Neural cell (in vitro differentiated cells): ENCODE data around the gene ZNF334. TPM values are rescaled to one million over a fixed set of nuclear protein-coding genes. Genes with fewer than 3 reads are reported as not detected.

Source experiments
- H2AFZ ChIP-seq: fragments of 200-600, 300-800 bp; sonication (generic), shearing (Covaris generic); 2 replicates; pipeline ENCODE4 v1.6.0; 2014; ENCODE audit warnings: low read depth, mild to moderate bottlenecking, antibody characterized with exemption, low read length, moderate library complexity
- H3F3A ChIP-seq: fragments of 200-600 bp; shearing (Covaris generic); 2 replicates; pipeline ENCODE4 v1.6.1; 2016; ENCODE audit warnings: mild to moderate bottlenecking, moderate library complexity, mixed read lengths, antibody characterized with exemption, low read length; ENCODE audit not compliant: insufficient read depth, poor library complexity, severe bottlenecking
- H3K27ac ChIP-seq: fragments of 200-600, 300-800 bp; sonication (generic), shearing (Covaris generic); 2 replicates; pipeline ENCODE4 v1.5.1; 2014; ENCODE audit warnings: mild to moderate bottlenecking, low read length, moderate library complexity
- H3K27me3 ChIP-seq: fragments of 300-800, 200-600 bp; sonication (generic), shearing (Covaris generic); 2 replicates; pipeline ENCODE4 v1.6.0; 2014; ENCODE audit warnings: mild to moderate bottlenecking, low read depth, low read length, moderate library complexity; ENCODE audit not compliant: insufficient read depth
- H3K36me3 ChIP-seq: fragments of 300-800, 200-600 bp; sonication (generic), shearing (Covaris generic); 2 replicates; pipeline ENCODE4 v1.5.1; 2014; ENCODE audit warnings: mild to moderate bottlenecking, antibody characterized with exemption, low read length, moderate library complexity; ENCODE audit not compliant: insufficient read depth
- H3K4me2 ChIP-seq: fragments of 300-800, 200-600 bp; sonication (generic), shearing (Covaris generic); 2 replicates; pipeline ENCODE4 v1.6.0; 2014; ENCODE audit warnings: mild to moderate bottlenecking, low read length
- H3K4me3 ChIP-seq: fragments of 300-800, 200-600 bp; sonication (generic), shearing (Covaris generic); 2 replicates; pipeline ENCODE4 v1.5.1; 2014; ENCODE audit warnings: mild to moderate bottlenecking, low read length, moderate library complexity
- H3K79me2 ChIP-seq: fragments of 200-600 bp; shearing (Covaris generic); replicated peaks from 2 replicates; pipeline ENCODE4 v1.6.0; 2014; ENCODE audit warnings: mild to moderate bottlenecking, low read length, moderate library complexity; ENCODE audit not compliant: insufficient read depth
- H3K9ac ChIP-seq: fragments of 300-800, 200-600 bp; sonication (generic), shearing (Covaris generic); 2 replicates; pipeline ENCODE4 v1.6.1; 2016; ENCODE audit warnings: mild to moderate bottlenecking, low read length, mixed read lengths
- H3K9me2 ChIP-seq: fragments of 200-600 bp; shearing (Covaris generic); 2 replicates; pipeline ENCODE4 v1.6.1; 2016; ENCODE audit warnings: mild to moderate bottlenecking, low read length, mixed read lengths; ENCODE audit not compliant: insufficient read depth
- H3K9me3 ChIP-seq: fragments of 200-600, 300-800 bp; sonication (generic), shearing (Covaris generic); 2 replicates; pipeline ENCODE4 v1.6.1; 2016; ENCODE audit warnings: mild to moderate bottlenecking, mixed run types, low read length, moderate library complexity, mixed read lengths
- H4K20me1 ChIP-seq: fragments of 200-600 bp; shearing (Covaris generic); 2 replicates; pipeline ENCODE4 v1.6.1; 2016; ENCODE audit warnings: mild to moderate bottlenecking, mixed run types; ENCODE audit not compliant: insufficient read depth
- CTCF ChIP-seq: fragments of 450-650 bp; IDR thresholded peaks from 2 replicates; pipeline ENCODE4 v1.5.1; 2014; ENCODE audit warnings: antibody characterized with exemption, mild to moderate bottlenecking, moderate library complexity; ENCODE audit not compliant: poor library complexity, severe bottlenecking
- EP300 ChIP-seq: fragments of 450-650 bp; conservative IDR thresholded peaks from 2 replicates; pipeline ENCODE4 v1.6.1; 2014; ENCODE audit warnings: antibody characterized with exemption, mild to moderate bottlenecking, moderate library complexity; ENCODE audit not compliant: poor library complexity, severe bottlenecking
- MXI1 ChIP-seq: fragments of 450-650 bp; conservative IDR thresholded peaks from 2 replicates; pipeline ENCODE4 v1.6.1; 2014; ENCODE audit warnings: antibody characterized with exemption, mild to moderate bottlenecking; ENCODE audit not compliant: poor library complexity, severe bottlenecking
- POLR2AphosphoS5 ChIP-seq: IDR thresholded peaks from 2 replicates; pipeline ENCODE4 v1.6.1; 2012
- RAD21 ChIP-seq: fragments of 450-650 bp; conservative IDR thresholded peaks from 2 replicates; pipeline ENCODE4 v1.6.1; 2014; ENCODE audit warnings: antibody characterized with exemption, mild to moderate bottlenecking, moderate library complexity
- REST ChIP-seq: IDR thresholded peaks from 2 replicates; pipeline ENCODE4 v1.6.1; 2012; ENCODE audit warnings: borderline replicate concordance
- SMC3 ChIP-seq: fragments of 450-650 bp; conservative IDR thresholded peaks from 2 replicates; pipeline ENCODE4 v1.6.1; 2014; ENCODE audit warnings: antibody characterized with exemption, mild to moderate bottlenecking, moderate library complexity; ENCODE audit not compliant: poor library complexity
- TAF1 ChIP-seq: IDR thresholded peaks from 2 replicates; pipeline ENCODE4 v1.6.1; 2012; ENCODE audit warnings: low read depth
- polyA minus RNA-seq: library from RNA; depleted of rRNA, polyadenylated mRNA; stranded (reverse); fragments of >200 nt; gene quantifications from 2 replicates; pipeline ENCODE4 v1.2.3, GENCODE V29; 2014
- polyA plus RNA-seq: library from polyadenylated mRNA; depleted of rRNA; stranded (reverse); fragments of >200 nt; gene quantifications from 2 replicates; pipeline ENCODE4 v1.2.3, GENCODE V29; 2014

ZNF334 gene
- polyA plus RNA-seq, result 41.5 and 43.2 TPM in 2 replicates
- polyA minus RNA-seq, result 28.5 and 36.8 TPM in 2 replicates

- Histone ChIP-seq H3K36me3 (no peaks in the 10 kb centered on the region), H2AFZ (peak within 1 kb of the TSS; percentile 66), H3K4me3 (peak within 1 kb of the TSS; percentile 80), H3K27me3 (no peaks in the 10 kb centered on the region), H4K20me1 (no peaks in the 10 kb centered on the region), H3K79me2 (no peaks in the 10 kb centered on the region), H3K9me3 (no peaks in the 10 kb centered on the region), H3K27ac (peak within 1 kb of the TSS; percentile 56), H3K9ac (peak within 1 kb of the TSS; percentile 71), H3F3A (no peaks in the 10 kb centered on the region), H3K4me2 (peak within 1 kb of the TSS; percentile 52), H3K9me2 (no peaks in the 10 kb centered on the region)
- peak; percentile 91 for TF ChIP-seq POLR2AphosphoS5
- TF ChIP-seq TAF1, result peak; percentile 60
- TF ChIP-seq MXI1, result peak; percentile 66
- TF ChIP-seq SMC3, result no peak
- TF ChIP-seq REST, result no peak
These were observed at the start of gene ZNF334 for GRCh38 chr20:46512943-46513844. Gene ZNF334, minus strand, starts transcription at chr20:46513559. Its CDS starts 1,457 bp downstream, at chr20:46512102.

GRCh38 chr20:46562373-46563169 lies 49.2 kb upstream of the ZNF334 start:
- no peak overlapping the region for H3K4me2 ChIP-seq
- no peaks in the 10 kb centered on the region for H4K20me1 ChIP-seq
- no peaks in the 10 kb centered on the region for H3K9me2 ChIP-seq
- no peaks in the 10 kb centered on the region for H3K36me3 ChIP-seq
- H3K27me3 ChIP-seq, result no peaks in the 10 kb centered on the region
- TF ChIP-seq SMC3 (peak; percentile 20), EP300 (no peak), POLR2AphosphoS5 (peak; percentile 13), RAD21 (peak; percentile 35), CTCF (peak; percentile 84)
- H3K79me2 ChIP-seq, result no peaks in the 10 kb centered on the region
- H3K9me3 ChIP-seq, result no peaks in the 10 kb centered on the region
- H3K4me3 ChIP-seq, result peak overlapping the region; percentile 13
- H3K27ac ChIP-seq, result no peak overlapping the region
- no peak overlapping the region for H2AFZ ChIP-seq
- no peaks in the 10 kb centered on the region for H3F3A ChIP-seq
- H3K9ac ChIP-seq, result peak overlapping the region; percentile 23
